GM23338 (cell line): ENCODE data around the gene PPP1R3D. TPM values are rescaled to one million over a fixed set of nuclear protein-coding genes. Genes with fewer than 3 reads are reported as not detected.

Source experiments
- ATAC-seq: fragments of 200-7000 bp; cut with Tn5 transposase; 3 replicates; pipeline ENCODE4 v1.9.1; 2020
- DNase-seq: peaks from one replicate; pipeline ENCODE4 v3.0.0-alpha.2; 2015; ENCODE audit warnings: low spot score
- H2AFZ ChIP-seq: fragments of 200-600 bp; sonication (generic); 2 replicates; pipeline ENCODE4 v1.8.0; 2016; ENCODE audit warnings: antibody characterized with exemption, mild to moderate bottlenecking, moderate library complexity
- H3F3A ChIP-seq: fragments of 200-600 bp; sonication (generic); replicated peaks from 2 replicates; pipeline ENCODE4 v1.8.0; 2017; ENCODE audit warnings: antibody characterized with exemption, mixed run types, low read depth
- H3K27ac ChIP-seq: fragments of 200-600 bp; sonication (generic); 2 replicates; pipeline ENCODE4 v1.6.1; 2016; ENCODE audit warnings: low read depth
- H3K27me3 ChIP-seq: fragments of 200-600 bp; sonication (generic); 2 replicates; pipeline ENCODE4 v1.8.0; 2016; ENCODE audit warnings: mild to moderate bottlenecking, mixed run types, moderate library complexity; ENCODE audit not compliant: insufficient read depth
- H3K36me3 ChIP-seq: fragments of 200-600 bp; sonication (generic); 2 replicates; pipeline ENCODE4 v1.8.0; 2016; ENCODE audit warnings: mild to moderate bottlenecking; ENCODE audit not compliant: insufficient read depth
- H3K4me1 ChIP-seq: fragments of 200-600 bp; sonication (generic); 2 replicates; pipeline ENCODE4 v1.8.0; 2016; ENCODE audit warnings: mild to moderate bottlenecking, moderate library complexity; ENCODE audit not compliant: insufficient read depth
- H3K4me2 ChIP-seq: fragments of 200-600 bp; sonication (generic); 2 replicates; pipeline ENCODE4 v1.7.1; 2017; ENCODE audit warnings: mixed run types
- H3K4me3 ChIP-seq: fragments of 200-600 bp; sonication (generic); 2 replicates; pipeline ENCODE4 v1.6.1; 2016; ENCODE audit warnings: mixed run types
- H3K79me2 ChIP-seq: fragments of 200-600 bp; sonication (generic); replicated peaks from 2 replicates; pipeline ENCODE4 v1.8.0; 2017; ENCODE audit warnings: mild to moderate bottlenecking; ENCODE audit not compliant: insufficient read depth
- H3K9me2 ChIP-seq: fragments of 200-600 bp; sonication (generic); 2 replicates; pipeline ENCODE4 v1.8.0; 2017; ENCODE audit not compliant: insufficient read depth
- H4K20me1 ChIP-seq: fragments of 200-600 bp; sonication (generic); replicated peaks from 2 replicates; pipeline ENCODE4 v1.8.0; 2017; ENCODE audit warnings: mild to moderate bottlenecking; ENCODE audit not compliant: insufficient read depth
- H3K27ac Mint-ChIP-seq: 2 replicates; pipeline ENCODE4 v1.8.0; 2020; ENCODE audit warnings: inconsistent platforms, mild to moderate bottlenecking, moderate library complexity, mixed read lengths
- H3K27me3 Mint-ChIP-seq: 3 replicates; pipeline ENCODE4 v1.8.0; 2022; ENCODE audit warnings: low read depth, mild to moderate bottlenecking, moderate library complexity, mixed read lengths, inconsistent platforms; ENCODE audit not compliant: insufficient read depth, poor library complexity
- H3K36me3 Mint-ChIP-seq: 3 replicates; pipeline ENCODE4 v1.8.0; 2021; ENCODE audit warnings: low read depth, mild to moderate bottlenecking, inconsistent platforms, moderate library complexity, mixed read lengths
- H3K4me1 Mint-ChIP-seq: 3 replicates; pipeline ENCODE4 v1.8.0; 2020; ENCODE audit warnings: mild to moderate bottlenecking, inconsistent platforms, mixed read lengths
- H3K4me3 Mint-ChIP-seq: 3 replicates; pipeline ENCODE4 v1.8.0; 2021; ENCODE audit warnings: moderate library complexity, mild to moderate bottlenecking, inconsistent platforms, mixed read lengths
- H3K9me3 Mint-ChIP-seq: 3 replicates; pipeline ENCODE4 v1.8.0; 2020; ENCODE audit warnings: moderate library complexity, mild to moderate bottlenecking, inconsistent platforms, mixed read lengths
- EZH2phosphoT487 ChIP-seq: fragments of 200-600 bp; sonication (generic); IDR thresholded peaks from one replicate; pipeline ENCODE4 v1.8.1; 2018; ENCODE audit warnings: antibody characterized with exemption; ENCODE audit not compliant: unreplicated experiment
- REST ChIP-seq: IDR thresholded peaks from one replicate; pipeline ENCODE4 v1.6.1; 2018; ENCODE audit warnings: antibody characterized with exemption; ENCODE audit not compliant: unreplicated experiment
- ZNF462 ChIP-seq: fragments of 250-450 bp; sonication (Bioruptor Pico); IDR thresholded peaks from 2 replicates; pipeline ENCODE4 v1.5.0; 2020; ENCODE audit warnings: mild to moderate bottlenecking, moderate library complexity
- polyA plus RNA-seq: library from polyadenylated mRNA; unstranded; fragments of >200 nt; fragmentation: Nextera tagmentation; extraction: Ambion mirVana; gene quantifications from 2 replicates; pipeline ENCODE4 v1.2.1, GENCODE V29; 2016
- total RNA-seq: library from RNA; depleted of rRNA; stranded (reverse); fragments of >200 nt; shearing (Covaris generic); gene quantifications from 2 replicates; pipeline ENCODE4 v1.2.3, GENCODE V29; 2014
- TF ChIP-seq, protein P1 (sequence below), 2 experiments: fragments of 200-600 bp in 1 of 2; sonication (generic) in 1 of 2; conservative IDR thresholded peaks; 2 replicates each; pipeline versions ENCODE4 v1.5.1 to v1.6.1; 2016 to 2017; ENCODE audit warnings: antibody characterized with exemption in 2 of 2, low read depth in 2 of 2, mild to moderate bottlenecking in 2 of 2, moderate library complexity in 1 of 2

The PPP1R3D gene
- total and polyA plus RNA-seq, 2 experiments from 2014 or later: 1.4 to 3.0 TPM

DNA sequence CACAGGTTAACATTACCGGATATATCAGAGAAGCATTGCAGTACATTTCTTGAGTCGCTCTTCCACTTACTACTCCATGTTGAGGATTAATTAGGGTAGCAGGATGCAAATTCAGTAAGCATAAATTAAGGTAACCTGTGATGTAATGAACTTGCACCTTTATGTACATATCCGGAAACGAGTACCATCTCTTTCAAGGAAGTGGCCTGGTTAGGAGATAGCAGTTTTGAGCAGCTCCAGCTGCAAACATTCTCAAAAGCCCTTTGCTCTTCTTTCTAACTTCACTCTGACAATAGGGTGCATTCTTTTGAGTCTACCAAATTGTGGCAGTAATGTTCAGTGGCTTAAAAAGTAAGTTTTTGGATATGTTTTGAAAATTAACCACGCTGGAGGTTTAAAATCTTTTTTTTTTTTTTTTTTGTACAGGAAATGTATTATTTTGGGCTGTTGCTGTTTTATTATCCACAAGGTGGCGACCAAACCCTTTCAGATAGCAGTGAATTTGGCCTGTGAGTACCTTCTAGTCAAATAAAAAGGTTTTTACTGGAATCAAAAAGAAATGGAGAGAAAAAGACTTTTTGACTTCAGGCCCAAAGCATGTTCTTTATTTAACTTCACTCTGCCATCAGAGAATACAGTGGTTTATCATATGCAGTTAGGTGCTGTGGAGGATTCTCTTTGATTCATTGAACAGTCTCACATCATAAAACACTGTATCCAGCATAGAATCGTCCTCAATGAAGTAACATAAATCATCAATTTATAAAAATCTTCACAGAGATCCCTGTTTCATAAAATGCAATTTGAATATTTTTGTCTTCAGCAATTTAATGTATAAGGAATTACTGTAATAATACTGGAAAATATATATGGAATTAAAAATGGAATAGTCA, 9.0 kb upstream of the PPP1R3D start:
- H3K4me2 ChIP-seq: no peak overlapping the region
- no peaks in the 10 kb centered on the region for H3K9me2 ChIP-seq
- no peaks in the 10 kb centered on the region for H3F3A ChIP-seq
- H2AFZ ChIP-seq: no peak overlapping the region
- H3K4me3 ChIP-seq: no peak overlapping the region
- H3K27me3 ChIP-seq: no peaks in the 10 kb centered on the region
- peak; percentile 25; the same call in 1 of the 3 replicates for ATAC-seq
- H3K27ac ChIP-seq: no peak overlapping the region
- H3K79me2 ChIP-seq: no peaks in the 10 kb centered on the region
- no peaks in the 10 kb centered on the region for H3K9me3 Mint-ChIP-seq
- TF ChIP-seq, protein P1, sequence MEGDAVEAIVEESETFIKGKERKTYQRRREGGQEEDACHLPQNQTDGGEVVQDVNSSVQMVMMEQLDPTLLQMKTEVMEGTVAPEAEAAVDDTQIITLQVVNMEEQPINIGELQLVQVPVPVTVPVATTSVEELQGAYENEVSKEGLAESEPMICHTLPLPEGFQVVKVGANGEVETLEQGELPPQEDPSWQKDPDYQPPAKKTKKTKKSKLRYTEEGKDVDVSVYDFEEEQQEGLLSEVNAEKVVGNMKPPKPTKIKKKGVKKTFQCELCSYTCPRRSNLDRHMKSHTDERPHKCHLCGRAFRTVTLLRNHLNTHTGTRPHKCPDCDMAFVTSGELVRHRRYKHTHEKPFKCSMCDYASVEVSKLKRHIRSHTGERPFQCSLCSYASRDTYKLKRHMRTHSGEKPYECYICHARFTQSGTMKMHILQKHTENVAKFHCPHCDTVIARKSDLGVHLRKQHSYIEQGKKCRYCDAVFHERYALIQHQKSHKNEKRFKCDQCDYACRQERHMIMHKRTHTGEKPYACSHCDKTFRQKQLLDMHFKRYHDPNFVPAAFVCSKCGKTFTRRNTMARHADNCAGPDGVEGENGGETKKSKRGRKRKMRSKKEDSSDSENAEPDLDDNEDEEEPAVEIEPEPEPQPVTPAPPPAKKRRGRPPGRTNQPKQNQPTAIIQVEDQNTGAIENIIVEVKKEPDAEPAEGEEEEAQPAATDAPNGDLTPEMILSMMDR (conservative IDR thresholded peaks at IDR 0.05; ENCODE audit: low read depth in 2 of 2): peak; percentile 57 to 68
- TF ChIP-seq REST: no peak
- peak; percentile 71 for DNase-seq
- no peaks in the 10 kb centered on the region for H3K27me3 Mint-ChIP-seq
- no peaks in the 10 kb centered on the region for H4K20me1 ChIP-seq
- H3K4me1 ChIP-seq: peaks cover 6% of the 10 kb centered on the region
- peaks cover 13% of the 10 kb centered on the region for H3K36me3 Mint-ChIP-seq
- H3K27ac Mint-ChIP-seq: no peak overlapping the region
- H3K4me1 Mint-ChIP-seq: peaks cover 14% of the 10 kb centered on the region
- no peaks in the 10 kb centered on the region for H3K36me3 ChIP-seq
- H3K4me3 Mint-ChIP-seq: no peak overlapping the region

DNA sequence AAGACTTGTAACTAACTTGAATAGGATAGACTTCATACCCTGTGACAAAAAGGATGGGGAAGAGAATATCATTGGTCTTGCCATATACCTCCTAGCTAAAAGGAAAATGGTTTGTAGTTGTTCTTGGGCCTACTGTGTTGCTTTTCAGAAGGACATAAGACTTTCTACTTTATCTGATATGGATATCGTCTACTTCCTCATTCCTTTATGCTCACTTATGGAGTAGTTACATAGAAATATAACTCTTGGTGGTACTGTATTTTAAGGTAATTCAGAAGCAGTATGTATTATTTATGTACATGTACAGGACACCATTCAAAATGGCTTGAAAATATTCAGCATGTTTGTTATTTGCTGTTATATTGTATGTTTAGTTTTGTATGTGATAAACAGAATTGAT, 8.1 kb upstream of the PPP1R3D start:
- no peaks in the 10 kb centered on the region for H3K79me2 ChIP-seq
- no peaks in the 10 kb centered on the region for H4K20me1 ChIP-seq
- no peak overlapping the region for H3K27ac Mint-ChIP-seq
- H3K9me3 Mint-ChIP-seq: no peaks in the 10 kb centered on the region
- H3K4me1 Mint-ChIP-seq: peaks cover 14% of the 10 kb centered on the region
- no peak overlapping the region for H2AFZ ChIP-seq
- H3K9me2 ChIP-seq: no peaks in the 10 kb centered on the region
- peaks cover 16% of the 10 kb centered on the region for H3K36me3 Mint-ChIP-seq
- H3K27ac ChIP-seq: no peak overlapping the region
- DNase-seq (no peak), ATAC-seq (no peak)
- no peaks in the 10 kb centered on the region for H3K27me3 Mint-ChIP-seq
- peaks cover 7% of the 10 kb centered on the region; the same call in 1 of the 2 replicates for H3K36me3 ChIP-seq
- peaks cover 6% of the 10 kb centered on the region for H3K4me1 ChIP-seq
- no peak overlapping the region for H3K4me3 Mint-ChIP-seq
- no peak overlapping the region for H3K4me3 ChIP-seq
- H3F3A ChIP-seq: no peaks in the 10 kb centered on the region
- H3K4me2 ChIP-seq: no peak overlapping the region
- H3K27me3 ChIP-seq: no peaks in the 10 kb centered on the region
- TF ChIP-seq ZNF462 (CRISPR knock-in tag) (no peak), EZH2phosphoT487 (no peak)
